ENCODE data around the gene KRT17. TPM values are rescaled to one million over a fixed set of nuclear protein-coding genes. Genes with fewer than 3 reads are reported as not detected.

The KRT17 gene
- total and polyA plus RNA-seq, 2 of the 4 experiments (the other 2 are of a cell fraction), result 2.5 to 4.6 TPM

DNA sequence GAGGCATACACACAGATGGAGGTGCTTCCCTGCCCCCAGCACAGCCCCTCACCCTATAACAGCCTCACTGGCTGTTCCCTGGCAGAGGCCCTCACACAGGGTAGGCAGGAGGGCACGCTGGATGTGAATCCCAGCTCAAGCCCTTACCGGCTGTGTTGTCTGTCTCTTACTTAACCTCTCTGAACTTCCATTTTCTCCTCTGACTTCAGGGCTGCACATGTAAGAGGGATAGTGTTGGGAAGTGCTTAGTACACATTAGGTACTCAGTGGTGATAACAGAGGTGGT is 39.7 kb upstream of the KRT17 start:
- no peak for DNase-seq

More for the DNA sequence above, 39.7 kb upstream of the KRT17 start:
- Histone ChIP-seq H2BK15ac (ENCODE audit: low read depth, low read length) (no peak overlapping the region), H3K18ac (ENCODE audit: low read depth, low read length) (no peak overlapping the region), H3K79me1 (ENCODE audit: low read depth in 1 of 2, low read length in 2 of 2) (peaks cover 0 to 4% of the 10 kb centered on the region in 2 experiments; a peak in 1 of 4 replicates), H3K4ac (ENCODE audit: low read depth, low read length) (no peak overlapping the region), H2BK20ac (ENCODE audit: low read depth, low read length) (no peak overlapping the region), H4K5ac (ENCODE audit: low read depth, low read length) (no peak overlapping the region), H2BK5ac (ENCODE audit: low read depth, low read length, poor library complexity, severe bottlenecking) (no peak overlapping the region), H4K20me1 (ENCODE audit: insufficient read depth, low read length) (no peaks in the 10 kb centered on the region), H3K14ac (replicated peaks; ENCODE audit: low read depth, low read length) (no peak overlapping the region), H3K9me3 (ENCODE audit: control insufficient read depth, insufficient read depth, low read length) (no peaks in the 10 kb centered on the region), H3K4me2 (ENCODE audit: low read depth, low read length) (no peak overlapping the region), H3K4me1 (ENCODE audit: control insufficient read depth, insufficient read depth, low read length) (peaks cover 11% of the 10 kb centered on the region), H4K91ac (ENCODE audit: insufficient read depth, low read depth, low read length) (no peak overlapping the region), H2AK9ac (replicated peaks; ENCODE audit: low read depth, low read length, poor library complexity) (peak overlapping the region; percentile 89), H3K9ac (ENCODE audit: low read depth, low read length) (no peak overlapping the region), H3K4me3 (ENCODE audit: insufficient read depth, low read depth, low read length) (no peak overlapping the region), H3K23ac (ENCODE audit: low read depth, low read length) (no peak overlapping the region), H3K27me3 (ENCODE audit: control insufficient read depth, insufficient read depth, low read length) (peaks cover 3% of the 10 kb centered on the region; the same call in 1 of the 2 replicates), H3K36me3 (ENCODE audit: control insufficient read depth, insufficient read depth, low read length) (no peaks in the 10 kb centered on the region), H2AFZ (replicated peaks; ENCODE audit: low read length, poor library complexity) (peak overlapping the region; percentile 68), H2AK5ac (ENCODE audit: low read depth, low read length) (no peak overlapping the region), H3K27ac (ENCODE audit: insufficient read depth, low read length) (no peak overlapping the region), H3K56ac (ENCODE audit: extremely low read depth, insufficient read depth, low read length) (no peak overlapping the region), H2BK120ac (ENCODE audit: low read depth, low read length) (no peak overlapping the region), H4K8ac (ENCODE audit: low read depth in 2 of 2, low read length in 2 of 2) (no peak overlapping the region), H3K9me1 (ENCODE audit: insufficient read depth, low read length) (0 out of 2 replicates have a peak, but pooled peaks cover 7% of the 10 kb centered on the region)
- ATAC-seq (ENCODE audit: low read depth), result no peak
- no TSS peak for BruUV-seq (replicated peaks)
- dilution Hi-C loops (cut with HindIII; ENCODE audit: low sequenced_read_pairs, unreplicated experiment) (no loop called here), intact Hi-C loops (cut with micrococcal nuclease) (no loop called here), in situ Hi-C loops (cut with MboI; ENCODE audit: low sequenced_read_pairs) (loop anchor here (5.0 to 25.0 kb wide), 7 partner anchors 112 to 1302 kb away; partner anchors contain the start of gene GJD3)
- ChIA-PET POLR2A (ENCODE audit: unreplicated experiment) (interaction anchor here (0.7 kb wide), 1 partner anchor 124 kb away, joined by 7 read pairs; no protein-coding TSS in a partner anchor), CTCF (interaction anchor here (0.8 to 2.3 kb wide), 3 partner anchors 16 to 861 kb away, joined by 4 to 15 read pairs (median 4); partner anchors contain the start of gene EIF1)
- TF ChIP-seq MAFK (IDR thresholded peaks at IDR 0.05; ENCODE audit: low read depth, low read length) (no peak), SMC3 (IDR thresholded peaks at IDR 0.05; ENCODE audit: low read depth, low read length) (no peak), ELK1 (IDR thresholded peaks at IDR 0.05; ENCODE audit: borderline replicate concordance, low read depth, low read length) (no peak), POLR2A (IDR thresholded peaks at IDR 0.05; ENCODE audit: low read depth, low read length) (no peak), RCOR1 (IDR thresholded peaks at IDR 0.05; ENCODE audit: insufficient replicate concordance, low read length) (no peak), USF2 (IDR thresholded peaks at IDR 0.05; ENCODE audit: low read depth, low read length) (no peak), CHD1 (IDR thresholded peaks at IDR 0.05; ENCODE audit: low read depth, low read length) (no peak), MXI1 (IDR thresholded peaks at IDR 0.05; ENCODE audit: borderline replicate concordance, low read depth, low read length) (no peak), MAZ (IDR thresholded peaks at IDR 0.05; ENCODE audit: borderline replicate concordance, low read depth, low read length) (no peak), NFE2L2 (IDR thresholded peaks at IDR 0.05; ENCODE audit: low read depth, low read length) (no peak), RFX5 (IDR thresholded peaks at IDR 0.05; ENCODE audit: low read depth, low read length) (no peak), CEBPB (IDR thresholded peaks at IDR 0.05; ENCODE audit: low read depth, low read length) (no peak), BHLHE40 (IDR thresholded peaks at IDR 0.05; ENCODE audit: low read depth, low read length) (no peak), FOS (IDR thresholded peaks at IDR 0.05; ENCODE audit: low read depth, low read length) (no peak)
- TF ChIP-seq, protein P1, sequence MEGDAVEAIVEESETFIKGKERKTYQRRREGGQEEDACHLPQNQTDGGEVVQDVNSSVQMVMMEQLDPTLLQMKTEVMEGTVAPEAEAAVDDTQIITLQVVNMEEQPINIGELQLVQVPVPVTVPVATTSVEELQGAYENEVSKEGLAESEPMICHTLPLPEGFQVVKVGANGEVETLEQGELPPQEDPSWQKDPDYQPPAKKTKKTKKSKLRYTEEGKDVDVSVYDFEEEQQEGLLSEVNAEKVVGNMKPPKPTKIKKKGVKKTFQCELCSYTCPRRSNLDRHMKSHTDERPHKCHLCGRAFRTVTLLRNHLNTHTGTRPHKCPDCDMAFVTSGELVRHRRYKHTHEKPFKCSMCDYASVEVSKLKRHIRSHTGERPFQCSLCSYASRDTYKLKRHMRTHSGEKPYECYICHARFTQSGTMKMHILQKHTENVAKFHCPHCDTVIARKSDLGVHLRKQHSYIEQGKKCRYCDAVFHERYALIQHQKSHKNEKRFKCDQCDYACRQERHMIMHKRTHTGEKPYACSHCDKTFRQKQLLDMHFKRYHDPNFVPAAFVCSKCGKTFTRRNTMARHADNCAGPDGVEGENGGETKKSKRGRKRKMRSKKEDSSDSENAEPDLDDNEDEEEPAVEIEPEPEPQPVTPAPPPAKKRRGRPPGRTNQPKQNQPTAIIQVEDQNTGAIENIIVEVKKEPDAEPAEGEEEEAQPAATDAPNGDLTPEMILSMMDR (conservative IDR thresholded peaks at IDR 0.05; ENCODE audit: low read depth, low read length), result no peak
- no CpG with 5 or more reads among the region's 2 CpGs for WGBS, 2 experiments (ENCODE audit: extremely low coverage in 2 of 2, insufficient read length in 1 of 2)

All from IMR-90 (cell line).